NCI-H146 treated with DMSO at 0.1 percent for 48 hours (cell line): ENCODE data around the gene FXYD2.
A peak's percentile ranks its signal among the peaks of the same experiment; 100 is the strongest.
"Not testable (repeated sequence)": the region's sequence is repeated elsewhere in the genome, so short reads cannot be mapped to it uniquely, and the experiment has no call there.

ENCODE experiments used
- DNase-seq: peaks from one replicate; lab custom pipeline; 2025; ENCODE audit not compliant: unreplicated experiment; lab: John Stamatoyannopoulos, UW

The FXYD2 gene

DNA sequence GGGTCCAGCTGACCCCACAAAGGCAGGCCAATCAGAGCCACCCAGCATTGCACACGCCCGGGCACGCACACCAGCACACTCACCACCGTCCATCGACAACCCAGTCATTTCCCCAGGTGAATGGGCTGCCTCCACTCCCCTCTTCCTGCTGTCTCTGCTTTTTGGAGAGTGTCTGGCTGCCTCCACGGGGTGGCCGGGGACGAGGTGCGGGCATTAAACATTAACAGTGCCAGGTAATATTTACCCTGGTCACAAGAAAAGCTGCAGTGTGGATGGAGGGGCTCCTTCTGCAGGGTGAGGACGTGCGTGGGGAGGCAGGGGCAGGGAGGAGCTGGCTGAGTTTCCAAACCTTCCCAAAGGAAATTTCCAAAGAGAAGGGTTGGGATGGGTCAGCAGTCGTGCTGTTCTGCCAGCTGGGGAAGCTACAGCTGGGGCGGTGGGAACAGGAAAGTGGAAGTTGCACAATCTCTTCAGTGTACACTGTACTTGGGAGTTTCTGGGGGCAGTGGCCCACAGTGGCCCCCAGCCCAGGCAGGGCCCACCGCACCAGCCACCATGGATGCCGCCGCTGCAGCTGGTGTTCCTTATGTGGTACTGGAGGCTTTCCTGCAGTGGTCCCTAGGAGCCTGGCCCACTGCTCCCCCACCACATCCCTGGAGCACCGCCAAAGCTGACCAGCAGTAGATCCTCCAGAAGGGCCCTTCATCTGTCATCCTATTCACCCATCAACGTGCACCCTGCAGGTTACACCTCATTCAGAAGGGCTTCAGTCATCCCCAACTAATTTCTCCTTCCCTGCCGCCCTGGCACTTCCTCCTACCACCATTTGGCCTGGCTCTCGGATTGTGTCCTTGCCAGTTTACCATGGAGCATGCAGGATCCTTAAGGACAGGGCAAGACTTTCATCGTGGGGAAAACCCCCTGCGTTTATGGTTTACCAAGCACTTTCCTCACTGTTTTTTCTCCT lies at the start of gene FXYD2:
FXYD2 (minus strand) TSS at position 174 of the 967 bp plus-strand sequence; CDS start at position 108, 66 bp downstream.
- no peak for DNase-seq

DNA sequence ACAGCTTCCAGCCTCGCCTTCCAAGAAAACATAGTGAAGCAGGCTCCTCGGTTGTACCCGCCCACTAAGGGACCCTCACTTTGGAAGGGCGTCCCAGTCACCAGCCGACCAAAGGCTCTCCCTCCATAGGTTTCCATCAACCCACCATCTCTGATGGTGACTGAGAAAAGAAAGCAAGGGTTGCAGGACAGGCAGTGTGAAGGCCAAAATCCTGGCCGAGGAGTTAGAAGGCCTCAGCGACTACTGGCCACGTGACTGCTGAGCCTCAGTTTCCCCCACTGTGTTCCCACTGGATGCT lies 49.2 kb upstream of the FXYD2 start:
- no peak for DNase-seq

DNA sequence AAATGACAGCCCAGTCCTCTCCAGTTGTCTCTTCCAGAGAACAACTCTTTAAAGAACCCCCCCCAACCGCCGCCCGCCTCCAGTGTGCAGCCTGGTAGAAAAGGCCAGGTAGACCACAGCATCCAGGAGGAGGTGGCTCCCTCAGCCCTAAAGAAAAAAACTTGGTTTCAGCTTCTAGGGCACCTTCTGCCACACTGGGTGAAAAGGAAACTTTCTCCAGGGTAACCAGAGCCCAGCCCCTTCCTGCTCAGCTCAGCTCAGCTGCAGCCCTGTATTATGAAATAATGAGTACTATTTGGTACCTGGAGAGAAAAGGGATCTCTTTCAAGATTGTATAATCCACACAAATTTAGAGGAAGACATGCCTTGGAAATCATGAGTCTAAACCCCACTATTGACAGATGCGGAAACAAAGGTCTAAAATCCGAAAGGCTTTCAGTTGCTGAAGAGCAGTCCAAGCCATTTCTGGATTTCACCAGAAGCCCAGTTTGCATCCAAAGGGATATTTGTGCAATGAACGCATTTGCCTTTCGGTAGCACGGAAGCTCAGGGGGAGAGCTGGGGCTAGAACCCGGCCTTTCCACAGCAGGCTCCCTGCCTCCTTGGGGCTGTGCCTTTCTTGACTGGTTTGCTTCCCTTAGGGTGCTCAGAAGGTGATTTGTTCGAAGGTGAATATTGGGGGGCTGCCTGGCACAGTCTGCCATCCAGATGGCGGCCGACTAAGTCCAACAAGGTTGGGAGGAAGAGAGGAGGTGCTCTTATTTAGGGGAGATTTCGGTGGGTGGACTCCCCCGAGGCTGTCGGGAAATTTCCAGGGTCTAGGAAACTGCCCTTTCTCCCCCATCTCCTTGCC lies 48.7 kb upstream of the FXYD2 start:
- no peak for DNase-seq

DNA sequence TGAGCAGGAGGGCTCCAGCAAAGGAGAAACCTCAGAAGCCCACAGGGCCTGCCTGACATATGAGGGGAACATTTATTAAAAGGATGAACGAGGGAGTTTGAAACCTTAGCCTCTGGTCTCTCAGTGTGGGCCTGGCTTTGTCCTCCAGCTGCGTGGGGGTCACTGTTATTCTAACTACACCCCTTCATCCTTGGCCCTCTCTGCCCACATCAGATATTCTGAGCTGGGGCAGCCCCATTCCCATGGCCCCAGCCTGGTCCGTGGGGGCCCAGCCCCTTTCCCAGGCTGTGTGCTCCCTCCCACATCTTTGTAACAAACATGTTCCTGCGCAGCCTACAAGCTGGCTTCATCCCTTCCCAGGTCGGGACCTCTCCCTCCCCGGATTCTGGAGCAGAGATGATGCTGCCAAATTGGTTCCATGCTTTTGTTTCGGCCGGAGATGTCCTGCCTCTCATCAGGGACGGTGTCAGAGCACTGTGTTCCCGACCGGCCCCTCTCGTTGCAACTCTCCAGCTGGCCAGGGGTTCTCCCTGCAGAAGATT lies 47.9 kb upstream of the FXYD2 start:
- DNase-seq, result no peak

DNA sequence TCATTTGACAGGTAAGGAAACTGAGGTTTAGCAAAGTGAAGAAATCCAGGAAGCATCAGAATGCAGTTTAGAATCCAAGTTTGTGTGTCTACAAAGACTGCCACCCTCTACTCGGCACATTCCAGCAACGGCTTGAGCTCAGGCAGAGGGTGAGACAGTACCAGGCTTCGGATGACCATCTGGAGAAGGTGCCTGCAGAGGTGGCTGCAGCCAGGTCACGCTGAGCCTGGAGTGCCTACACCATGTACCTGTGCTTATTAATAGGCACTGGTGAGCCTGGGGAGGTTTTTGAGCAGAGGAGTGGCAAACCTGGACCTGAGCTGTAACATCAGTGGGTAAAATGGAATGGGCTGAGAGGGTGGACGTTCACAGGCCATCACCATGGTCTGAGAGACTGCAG lies 47.2 kb upstream of the FXYD2 start:
- no peak for DNase-seq

DNA sequence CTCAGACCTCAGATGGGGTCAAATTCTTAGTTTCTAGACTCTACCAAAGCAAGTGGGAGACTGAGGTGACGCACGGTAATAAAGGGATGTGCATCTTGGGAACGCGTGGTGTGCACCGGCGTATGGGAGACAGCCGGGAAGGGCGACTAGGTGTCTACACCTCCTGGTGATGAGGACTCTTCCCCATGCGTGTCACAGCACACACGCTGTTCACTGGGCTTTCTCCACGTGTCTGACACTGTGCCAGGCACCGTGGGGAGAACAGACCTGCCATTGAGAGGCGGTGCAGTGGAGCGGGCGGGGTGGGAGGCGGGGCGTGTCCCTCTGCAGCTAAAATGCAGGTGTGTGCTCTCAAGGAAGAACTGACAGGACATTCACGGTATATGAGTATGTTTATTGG lies 46.6 kb upstream of the FXYD2 start:
- no peak for DNase-seq

DNA sequence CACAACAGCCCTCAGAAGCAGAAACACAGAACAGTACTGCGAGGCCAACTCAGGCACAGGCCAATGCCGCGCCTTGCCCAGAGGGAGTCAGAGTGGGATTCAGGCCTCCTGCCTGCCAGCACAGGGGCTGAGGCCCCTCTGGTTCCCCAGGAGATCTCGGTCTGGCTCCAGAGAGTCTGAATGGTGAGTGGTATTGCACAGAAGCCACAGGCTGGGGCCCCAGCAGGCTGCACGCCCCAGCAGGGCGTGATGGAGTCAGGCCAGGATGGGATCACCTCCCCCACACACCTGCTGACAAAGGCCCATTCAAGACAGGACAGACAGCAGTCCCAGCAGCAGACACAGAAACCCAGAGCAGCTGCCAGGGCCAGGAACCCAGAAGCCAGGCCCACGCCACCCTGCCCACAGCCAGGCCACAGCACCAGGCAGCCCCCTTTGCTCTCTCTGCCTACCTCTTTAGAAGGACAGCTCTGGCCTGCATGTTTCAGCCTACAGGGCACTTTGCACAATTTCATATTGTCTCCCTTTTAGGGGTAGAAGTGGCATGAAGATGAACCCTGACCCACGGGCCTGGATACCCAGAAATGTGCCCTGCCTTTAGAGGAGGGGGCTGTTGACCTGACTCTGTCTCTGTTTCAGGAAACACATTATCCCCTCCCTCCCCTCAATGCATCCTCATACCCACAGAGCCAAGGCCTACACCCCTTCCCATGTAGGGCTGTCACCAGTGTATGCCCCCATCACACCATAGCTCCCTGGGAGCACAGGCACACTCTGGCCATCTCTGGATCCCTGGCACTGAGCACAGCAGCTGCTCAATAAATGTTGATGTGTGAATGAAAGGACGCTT lies 45.8 kb upstream of the FXYD2 start:
- peak; percentile 46 for DNase-seq

DNA sequence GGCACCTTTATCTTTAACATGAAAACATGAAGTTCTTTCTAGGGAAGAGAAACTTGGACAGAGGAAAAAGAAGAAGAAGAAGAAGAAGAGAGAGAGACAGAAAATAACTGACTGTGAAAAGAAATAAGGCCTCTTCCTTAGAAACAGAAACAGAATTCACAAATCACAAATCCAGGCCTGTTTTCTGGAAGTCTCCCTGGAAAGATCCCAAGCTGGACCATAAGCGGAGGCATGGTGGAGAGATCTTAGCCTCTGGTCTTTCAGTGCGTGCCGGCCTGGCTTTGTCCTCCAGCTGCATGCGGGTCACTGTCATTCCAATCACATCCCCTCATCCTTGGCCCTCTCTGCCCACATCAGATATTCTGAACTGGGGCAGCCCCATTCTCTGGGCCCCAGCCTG lies 45.1 kb upstream of the FXYD2 start:
- DNase-seq, result no peak

DNA sequence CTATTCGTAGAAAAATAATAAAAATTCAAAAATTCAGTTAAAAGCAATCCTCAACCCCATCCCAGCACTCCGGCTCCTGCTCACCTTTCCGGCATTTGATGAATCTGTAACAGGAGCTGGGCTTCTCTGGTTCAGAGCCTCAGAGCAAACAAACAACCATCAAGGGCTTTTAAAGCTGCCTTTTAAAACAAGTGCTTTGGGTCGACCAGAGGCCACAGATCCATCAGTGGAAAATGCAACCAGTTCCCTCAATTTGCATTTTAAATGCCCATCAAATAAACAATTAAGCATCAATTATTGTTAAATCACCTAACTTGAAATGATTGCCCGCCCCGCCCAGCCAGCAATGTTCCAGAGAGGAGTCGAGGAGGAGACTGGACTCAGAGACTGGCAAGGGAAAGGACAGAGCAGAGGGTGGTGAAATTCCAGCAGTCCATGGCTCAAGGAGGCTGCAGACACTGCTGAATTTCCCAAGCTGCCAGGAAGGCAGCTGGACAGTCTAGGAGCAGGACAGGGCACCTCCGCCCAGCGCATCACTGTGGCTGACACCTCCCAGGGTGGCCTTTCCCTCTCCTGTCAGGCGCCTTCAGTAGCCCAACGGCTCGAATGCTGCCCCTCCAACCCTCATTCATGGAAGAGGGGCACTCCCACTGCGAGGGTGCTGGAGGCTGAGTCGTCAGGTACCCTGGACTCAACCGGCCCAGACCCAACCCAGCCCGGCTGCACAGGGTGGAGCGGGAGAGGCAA lies 44.4 kb upstream of the FXYD2 start:
- no peak for DNase-seq

DNA sequence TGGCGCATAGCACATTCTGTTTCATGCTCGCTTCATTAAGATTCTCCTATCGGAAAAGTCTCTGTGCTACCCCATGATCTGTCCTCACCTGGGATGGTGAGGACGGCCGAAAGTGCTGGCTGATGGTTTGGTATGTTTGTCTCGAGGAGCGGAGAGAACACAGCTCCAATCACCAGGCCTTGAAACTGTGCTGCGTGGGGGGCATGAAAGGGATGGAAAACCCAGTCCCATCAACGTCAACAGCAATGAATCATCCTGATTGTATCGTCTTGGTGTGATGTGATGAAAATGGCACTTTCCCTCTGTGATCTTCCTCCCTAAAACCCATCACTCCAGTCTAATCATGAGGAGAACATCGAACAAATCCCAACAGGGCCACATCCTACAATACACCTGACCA lies 43.5 kb upstream of the FXYD2 start:
- DNase-seq, result no peak

DNA sequence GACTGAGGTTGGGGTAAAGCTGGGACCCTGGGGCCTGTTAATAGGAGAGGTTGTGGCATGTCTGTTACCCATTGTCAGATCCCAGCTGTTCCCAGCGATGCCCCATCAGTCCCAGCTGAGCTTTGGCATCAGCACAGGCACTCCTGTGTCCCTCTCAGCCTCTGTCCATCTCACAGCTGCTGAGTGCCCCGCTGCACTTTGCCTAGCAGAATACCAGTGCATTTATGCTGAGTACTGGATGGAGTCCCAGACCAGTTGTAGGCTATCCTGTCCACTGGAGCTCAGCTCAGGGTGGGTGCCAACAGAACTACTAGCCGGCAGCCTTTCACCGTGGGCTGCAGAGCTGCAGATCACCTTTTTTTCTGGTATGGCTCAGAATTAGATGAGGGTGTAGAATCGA lies 42.0 kb upstream of the FXYD2 start:
- DNase-seq, result no peak

DNA sequence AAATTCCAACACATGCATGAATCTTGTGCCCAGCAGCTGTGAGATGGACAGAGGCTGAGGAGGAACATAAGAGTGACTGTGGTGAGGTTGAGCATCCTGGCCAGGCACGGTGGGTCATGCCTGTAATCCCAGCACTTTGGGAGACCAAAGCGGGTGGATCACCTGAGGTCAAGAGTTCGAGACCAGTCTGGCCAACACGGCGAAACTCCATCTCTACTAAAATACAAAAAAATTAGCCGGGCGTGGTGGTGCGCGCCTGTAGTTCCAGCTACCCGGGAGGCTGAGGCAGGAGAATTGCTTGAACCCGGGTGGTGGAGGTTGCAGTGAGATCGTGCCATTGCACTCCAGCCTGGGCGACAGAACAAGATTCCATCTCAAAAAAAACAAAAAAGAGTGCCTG lies 41.0 kb upstream of the FXYD2 start:
- DNase-seq, result not testable (repeated sequence)

DNA sequence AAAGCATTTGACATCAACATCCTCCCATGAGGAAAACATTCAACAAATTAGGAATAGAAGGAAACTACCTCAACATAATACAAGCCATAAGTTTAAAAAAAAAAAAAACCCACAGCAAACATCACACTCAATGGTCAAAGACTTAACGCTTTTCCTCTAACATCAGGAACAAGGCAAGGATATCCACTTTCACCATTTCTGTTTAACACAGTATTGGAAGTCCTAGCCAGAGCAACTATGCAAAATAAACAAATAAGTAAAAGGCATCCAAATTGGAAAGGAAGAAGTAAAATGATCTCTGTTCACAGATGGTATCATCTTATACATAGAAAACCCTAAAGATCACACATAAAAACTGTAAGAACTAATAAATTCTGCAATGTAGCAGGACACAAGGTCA lies 38.8 kb upstream of the FXYD2 start:
- DNase-seq, result no peak

DNA sequence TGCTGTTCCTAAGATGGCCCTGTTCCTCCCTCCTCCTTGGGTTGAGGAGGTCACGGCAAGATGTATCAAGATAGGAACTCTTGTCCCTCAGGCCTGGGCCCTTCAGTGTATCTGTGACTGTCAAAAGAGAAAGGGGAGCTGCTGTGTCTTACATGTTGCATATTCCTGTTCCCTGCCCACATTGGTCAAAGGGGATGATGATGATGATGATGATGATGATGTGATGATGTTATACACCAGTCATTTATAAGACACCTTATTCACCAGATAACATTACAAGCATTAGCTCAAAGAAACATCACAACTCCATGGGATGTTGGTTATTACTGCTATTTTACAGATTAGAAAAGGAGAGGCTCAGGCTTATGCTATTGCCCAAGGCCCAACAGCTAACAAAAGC lies 38.2 kb upstream of the FXYD2 start:
- no peak for DNase-seq

DNA sequence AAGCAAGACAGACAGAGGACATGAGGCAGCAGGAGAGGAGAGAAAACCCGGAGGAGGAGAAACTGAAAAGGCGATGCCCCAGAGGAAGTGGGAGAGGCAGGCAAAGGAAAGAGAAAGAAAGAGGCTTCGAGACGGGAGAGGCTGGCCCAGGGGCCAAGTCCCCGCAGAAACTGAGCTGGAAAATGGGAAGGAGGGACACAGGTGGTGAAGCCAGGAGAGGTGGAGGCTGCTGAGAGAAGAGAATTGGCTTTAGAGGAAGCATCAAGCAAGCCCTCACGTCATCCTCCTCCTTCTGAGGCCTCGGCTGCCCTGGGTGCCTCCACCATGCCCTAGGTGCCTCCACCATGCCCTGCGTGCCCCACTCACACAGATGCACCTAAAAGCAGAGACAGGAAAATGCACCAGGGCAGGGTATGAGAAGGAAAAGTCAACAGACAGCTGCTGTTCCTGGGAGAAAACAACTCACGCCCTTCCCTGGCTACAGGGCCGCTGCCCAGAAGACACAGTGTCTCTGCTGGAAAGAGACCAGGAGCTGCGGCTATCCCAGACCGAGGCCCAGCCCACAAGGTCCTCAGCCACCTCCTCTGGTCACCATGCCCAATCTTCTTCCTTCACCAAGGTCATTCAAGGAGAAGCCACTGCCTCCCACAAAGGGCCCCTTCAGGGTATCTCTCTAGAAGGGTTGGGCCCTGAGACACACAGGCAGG lies 37.6 kb upstream of the FXYD2 start:
- no peak for DNase-seq

DNA sequence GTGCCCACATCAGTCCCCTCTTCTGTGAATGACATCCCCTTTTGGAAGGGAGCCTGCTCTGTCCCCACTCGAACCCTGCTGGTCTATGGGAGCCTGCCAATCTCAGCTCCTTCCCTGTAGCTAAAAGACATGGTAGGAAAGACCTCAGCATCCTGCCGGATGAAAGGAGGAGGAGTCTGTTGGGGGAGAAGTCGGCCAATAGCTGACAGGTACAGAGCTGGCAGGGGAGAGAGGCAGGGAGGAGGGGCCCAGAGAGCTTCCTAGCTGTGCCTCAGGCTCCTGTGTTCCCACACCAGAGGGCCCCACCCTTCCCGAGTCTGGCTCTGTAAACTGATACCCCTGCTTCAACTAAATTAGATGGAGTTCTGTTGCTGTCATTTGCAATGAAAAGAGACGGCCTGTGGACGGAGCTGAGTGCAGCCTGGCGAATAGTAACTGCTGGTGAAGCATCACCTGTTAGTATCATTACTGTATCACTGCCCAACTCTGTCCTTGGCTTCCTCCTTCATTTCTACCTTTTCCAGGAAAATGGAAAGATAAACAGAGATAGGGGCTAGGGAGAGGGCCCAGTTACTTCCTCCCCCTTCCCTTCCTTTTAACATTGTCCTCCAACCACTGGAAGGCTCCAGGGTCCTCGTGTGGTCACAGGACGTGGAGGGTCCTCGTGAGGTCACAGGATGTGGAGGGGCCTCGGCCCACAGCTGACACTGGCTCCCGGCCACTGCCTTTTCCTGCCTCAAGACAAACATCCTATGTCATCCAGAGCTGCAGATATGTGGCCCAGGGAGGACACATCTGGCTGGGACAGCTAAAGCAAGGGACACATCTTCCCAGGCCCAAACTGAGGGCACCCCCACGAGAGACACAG lies 36.8 kb upstream of the FXYD2 start:
- DNase-seq, result peak; percentile 89

DNA sequence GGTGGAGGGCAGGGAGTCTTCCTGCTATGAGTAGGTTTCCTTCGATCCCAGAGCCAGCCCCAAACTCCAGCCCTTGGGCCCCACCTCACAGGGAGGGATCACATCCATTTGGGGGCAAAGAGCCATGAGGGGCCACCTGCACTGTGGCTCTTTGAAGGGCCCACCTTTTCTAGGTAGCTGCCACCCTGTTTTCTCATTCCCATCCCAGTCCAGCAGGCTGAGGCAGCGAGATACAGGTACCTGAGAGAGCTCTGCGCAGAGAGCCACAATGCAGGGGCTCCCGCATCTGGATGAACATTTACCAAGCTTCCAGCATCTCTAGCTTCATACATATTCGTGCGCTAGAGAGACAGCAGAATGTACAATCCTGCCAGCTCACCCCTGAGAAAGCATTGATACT lies 35.6 kb upstream of the FXYD2 start:
- no peak for DNase-seq

DNA sequence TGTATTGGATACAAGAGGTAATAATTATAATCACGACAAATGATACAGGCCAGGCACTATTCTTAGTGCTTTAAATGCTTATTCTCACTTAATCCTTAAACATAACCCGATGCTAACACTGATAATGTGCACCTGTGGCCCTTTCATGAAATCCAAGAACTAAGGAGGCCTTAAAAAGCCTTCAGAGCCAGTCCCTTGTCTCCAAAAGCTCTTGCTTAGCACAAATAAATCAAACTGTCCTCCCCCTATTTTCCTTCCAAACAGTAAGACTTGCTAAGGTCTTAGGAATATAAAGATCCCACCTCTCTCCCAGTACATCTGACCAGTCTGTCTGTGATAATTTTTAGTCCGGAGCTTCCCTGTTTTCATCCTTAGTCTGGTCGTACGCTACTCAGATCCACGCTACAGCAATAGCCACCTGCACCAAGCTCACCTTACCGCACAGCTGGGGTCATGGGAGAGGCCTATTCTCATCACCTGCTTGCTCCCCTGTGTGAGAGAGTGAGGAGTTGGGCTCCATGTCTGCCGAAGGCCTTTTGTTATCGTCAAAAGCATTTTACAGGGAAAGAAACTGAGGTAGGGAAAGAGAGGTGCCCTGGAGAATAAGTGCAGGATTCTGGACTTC lies 35.1 kb upstream of the FXYD2 start:
- peak; percentile 43 for DNase-seq
